Vagina (tissue), 2 donors: ENCODE data around the gene COL4A5. TPM values are rescaled to one million over a fixed set of nuclear protein-coding genes. Genes with fewer than 3 reads are reported as not detected.
"Not testable (repeated sequence)": the region's sequence is repeated elsewhere in the genome, so short reads cannot be mapped to it uniquely, and the experiment has no call there.

Experiments used
- DNase-seq, 2 donors: peaks; one replicate each; pipeline ENCODE4 v3.0.0-alpha.2; 2017; ENCODE audit errors: extremely low spot score in 2 of 2
- H3K27ac ChIP-seq: fragments of 200-600 bp; sonication (generic); one replicate; pipeline ENCODE4 v1.5.1; 2019
- H3K27me3 ChIP-seq: fragments of 200-600 bp; sonication (generic); one replicate; pipeline ENCODE4 v1.5.1; 2019
- H3K36me3 ChIP-seq, 2 donors: fragments of 200-600 bp; sonication (generic); one replicate each; pipeline ENCODE4 v1.5.1; 2017 to 2019
- H3K4me1 ChIP-seq: fragments of 200-600 bp; sonication (generic); one replicate; pipeline ENCODE4 v1.5.1; 2019
- H3K4me3 ChIP-seq, 2 donors: fragments of 200-600 bp; sonication (generic); 1 replicate in 1 of 2; 2 replicates in 1 of 2; pipeline ENCODE4 v1.5.1; 2016 to 2019
- H3K9me3 ChIP-seq: fragments of 200-600 bp; sonication (generic); one replicate; pipeline ENCODE4 v1.5.1; 2019
- CTCF ChIP-seq, 3 experiments: fragments of 450-650 bp in 2 of 3; fragments of 200-600 bp in 1 of 3; sonication (generic) in 1 of 3; IDR thresholded peaks; one replicate each; pipeline ENCODE4 v1.5.1; 2017 to 2019; ENCODE audit warnings: antibody characterized with exemption in 3 of 3, mild to moderate bottlenecking in 2 of 3, moderate library complexity in 2 of 3
- POLR2A ChIP-seq, 2 donors: fragments of 450-650 bp; IDR thresholded peaks; one replicate each; pipeline ENCODE4 v1.6.1; 2017; ENCODE audit warnings: antibody characterized with exemption in 2 of 2, mild to moderate bottlenecking in 2 of 2, moderate library complexity in 2 of 2
- POLR2AphosphoS5 ChIP-seq, 2 donors: sonication (generic); formaldehyde crosslinking; IDR thresholded peaks; one replicate each; pipeline ENCODE4 v1.9.0; 2017; ENCODE audit warnings: antibody characterized with exemption in 2 of 2, mild to moderate bottlenecking in 2 of 2, low read depth in 1 of 2; ENCODE audit not compliant: insufficient read depth in 1 of 2
- intact Hi-C: fragments of 100-400 bp; cut with DNase I; formaldehyde crosslinking; loops from one replicate; pipeline ENCODE4 v1.15.1; 2023
- total RNA-seq: library from RNA; depleted of rRNA; stranded (reverse); fragments of >200 nt; gene quantifications from one replicate; pipeline ENCODE4 v1.2.3, GENCODE V29; 2016

The COL4A5 gene
- total RNA-seq, 1 donor from 2014 or later = 36.3 TPM

DNA sequence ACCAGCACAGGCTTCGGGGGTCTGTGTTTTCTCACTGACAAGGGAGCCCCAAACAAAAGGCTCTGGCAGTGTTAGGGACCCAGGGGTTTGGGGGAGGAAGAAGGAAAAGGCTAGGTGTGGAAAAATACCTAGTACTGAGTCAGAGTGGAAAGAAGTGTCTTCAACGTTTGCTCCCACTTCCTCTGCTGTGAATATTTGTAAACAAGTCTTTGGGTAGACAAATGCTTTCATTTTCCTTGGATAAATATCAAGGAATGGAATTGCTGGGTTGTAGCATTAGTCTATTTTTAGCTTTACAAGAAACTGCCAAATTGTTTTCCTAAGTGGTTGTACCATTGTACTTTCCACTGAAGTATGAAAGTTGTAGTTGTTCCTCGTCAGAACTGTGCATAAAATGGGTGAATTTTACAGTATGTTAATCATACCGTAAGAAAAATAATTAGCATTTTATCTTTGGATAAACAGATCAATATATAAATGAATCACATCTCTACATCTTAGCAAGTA is 17.4 kb downstream of the COL4A5 start:
- Histone ChIP-seq H3K27me3 (no peaks in the 10 kb centered on the region), H3K9me3 (no peaks in the 10 kb centered on the region), H3K4me1 (no peaks in the 10 kb centered on the region), H3K4me3 (no peak overlapping the region), H3K36me3 (no peaks in the 10 kb centered on the region), H3K27ac (no peak overlapping the region)
- TF ChIP-seq POLR2A (IDR thresholded peaks at IDR 0.05) = no peak
- no peak for TF ChIP-seq CTCF (IDR thresholded peaks at IDR 0.05)
- no peak for TF ChIP-seq POLR2AphosphoS5 (IDR thresholded peaks at IDR 0.05; ENCODE audit: insufficient read depth in 1 of 2, low read depth in 1 of 2)
- intact Hi-C loops = no loop called here
- DNase-seq = no peak

DNA sequence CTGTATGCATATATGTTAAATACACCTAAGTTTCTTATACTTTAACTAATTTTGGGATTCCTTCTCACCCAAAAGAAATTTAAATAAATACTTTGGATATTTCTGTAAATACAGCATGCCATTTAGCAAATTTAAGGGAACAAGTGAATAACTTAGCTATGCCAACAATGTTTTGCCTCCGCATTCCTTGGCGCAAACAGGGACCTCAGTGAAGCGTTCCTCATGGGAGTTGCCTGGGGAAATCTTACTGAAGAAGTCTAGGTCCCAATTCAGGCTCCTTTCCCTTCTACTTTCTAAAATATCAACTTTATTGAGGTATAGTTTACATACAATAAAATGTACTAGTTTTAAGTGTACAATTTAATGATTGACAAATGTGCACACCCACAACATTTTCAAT is 25.0 kb downstream of the COL4A5 start:
- intact Hi-C loops = no loop called here
- Histone ChIP-seq H3K4me1 (no peaks in the 10 kb centered on the region), H3K27me3 (no peaks in the 10 kb centered on the region), H3K4me3 (no peak overlapping the region), H3K36me3 (no peaks in the 10 kb centered on the region), H3K9me3 (no peaks in the 10 kb centered on the region), H3K27ac (no peak overlapping the region)
- DNase-seq = no peak
- no peak for TF ChIP-seq CTCF (IDR thresholded peaks at IDR 0.05)
- TF ChIP-seq POLR2AphosphoS5 (IDR thresholded peaks at IDR 0.05; ENCODE audit: insufficient read depth in 1 of 2, low read depth in 1 of 2) = no peak
- TF ChIP-seq POLR2A (IDR thresholded peaks at IDR 0.05) = no peak

GRCh38 chrX:108468486-108468885 is 28.8 kb downstream of the COL4A5 start:
- intact Hi-C loops = no loop called here
- H3K9me3 ChIP-seq = no peaks in the 10 kb centered on the region
- no peak overlapping the region for H3K27ac ChIP-seq
- no peaks in the 10 kb centered on the region for H3K27me3 ChIP-seq
- H3K4me1 ChIP-seq = no peaks in the 10 kb centered on the region
- H3K4me3 ChIP-seq = no peak overlapping the region
- DNase-seq = no peak
- TF ChIP-seq POLR2AphosphoS5 (IDR thresholded peaks at IDR 0.05; ENCODE audit: insufficient read depth in 1 of 2, low read depth in 1 of 2) = no peak
- TF ChIP-seq CTCF (IDR thresholded peaks at IDR 0.05) = no peak
- TF ChIP-seq POLR2A (IDR thresholded peaks at IDR 0.05) = no peak
- no peaks in the 10 kb centered on the region for H3K36me3 ChIP-seq

GRCh38 chrX:108473979-108474378 is 34.3 kb downstream of the COL4A5 start:
- no peaks in the 10 kb centered on the region for H3K27me3 ChIP-seq
- DNase-seq = no peak
- intact Hi-C loops = no loop called here
- H3K4me1 ChIP-seq = no peaks in the 10 kb centered on the region
- no peak for TF ChIP-seq CTCF (IDR thresholded peaks at IDR 0.05)
- no peak for TF ChIP-seq POLR2A (IDR thresholded peaks at IDR 0.05)
- no peak for TF ChIP-seq POLR2AphosphoS5 (IDR thresholded peaks at IDR 0.05; ENCODE audit: insufficient read depth in 1 of 2, low read depth in 1 of 2)
- no peak overlapping the region for H3K27ac ChIP-seq
- no peak overlapping the region for H3K4me3 ChIP-seq
- H3K36me3 ChIP-seq = no peaks in the 10 kb centered on the region
- H3K9me3 ChIP-seq = no peaks in the 10 kb centered on the region

DNA sequence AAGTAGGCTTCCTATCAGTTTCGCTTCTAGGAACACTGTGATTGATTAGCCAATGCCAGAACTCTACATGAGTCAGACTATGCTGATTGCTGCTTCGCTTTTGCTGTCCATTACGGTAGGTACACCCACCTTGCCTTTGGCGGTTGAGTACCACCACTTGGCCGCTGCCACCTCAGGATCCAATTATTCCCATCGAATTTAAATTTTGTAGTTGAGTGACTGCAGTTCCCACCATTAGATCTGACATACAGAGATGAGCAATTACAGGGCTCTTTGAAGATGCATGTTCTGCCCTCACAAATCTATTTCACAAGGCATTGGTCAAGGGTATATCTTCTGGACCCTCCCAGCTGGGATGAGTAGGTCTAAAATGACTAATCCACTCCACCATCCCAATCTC is 41.9 kb downstream of the COL4A5 start:
- H3K36me3 ChIP-seq, DNase-seq, H3K4me1 ChIP-seq, H3K27me3 ChIP-seq, H3K4me3 ChIP-seq, H3K27ac ChIP-seq, H3K9me3 ChIP-seq, intact Hi-C loops: not testable (repeated sequence)

DNA sequence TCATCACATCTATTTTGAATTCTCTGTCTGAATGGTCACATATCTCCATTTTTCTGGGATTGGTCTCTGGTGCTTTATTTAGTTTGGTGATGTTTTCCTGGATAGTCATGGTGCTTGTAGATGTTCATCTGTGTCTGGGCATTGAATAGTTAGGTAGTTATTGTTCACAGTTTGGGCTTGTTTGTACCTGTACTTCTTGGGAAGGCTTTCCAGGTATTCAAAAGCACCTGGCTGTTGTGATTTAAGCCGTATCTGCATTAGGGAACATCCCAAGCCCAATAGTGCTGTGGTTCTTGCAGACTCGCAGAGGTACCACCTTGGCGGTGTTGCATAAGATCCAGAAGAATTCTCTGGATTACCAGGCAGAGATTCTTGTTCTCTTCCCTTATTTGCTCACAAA is 44.6 kb downstream of the COL4A5 start:
- no peaks in the 10 kb centered on the region for H3K36me3 ChIP-seq
- intact Hi-C loops = no loop called here
- TF ChIP-seq POLR2A (IDR thresholded peaks at IDR 0.05) = no peak
- TF ChIP-seq CTCF (IDR thresholded peaks at IDR 0.05) = no peak
- no peak for TF ChIP-seq POLR2AphosphoS5 (IDR thresholded peaks at IDR 0.05; ENCODE audit: insufficient read depth in 1 of 2, low read depth in 1 of 2)
- no peaks in the 10 kb centered on the region for H3K27me3 ChIP-seq
- no peak for DNase-seq
- no peaks in the 10 kb centered on the region for H3K9me3 ChIP-seq
- H3K4me3 ChIP-seq = no peak overlapping the region
- H3K4me1 ChIP-seq = no peaks in the 10 kb centered on the region
- H3K27ac ChIP-seq = no peak overlapping the region
